Psoas muscle (tissue), 8 donors: ENCODE results near the gene SH2D3C. TPM values are rescaled to one million over a fixed set of nuclear protein-coding genes. Genes with fewer than 3 reads are reported as not detected.

ENCODE experiments used
- ATAC-seq, 4 donors: fragments of 200-7000 bp; cut with Tn5 transposase; one replicate each; pipeline ENCODE4 v1.9.1; 2020; ENCODE audit warnings: moderate library complexity in 3 of 4, mild to moderate bottlenecking in 2 of 4
- DNase-seq, 2 donors: peaks; one replicate each; pipeline ENCODE4 v3.0.0-alpha.2; 2020
- H3K27ac ChIP-seq: fragments of 200-600 bp; one replicate; pipeline ENCODE4 v1.8.0; 2022
- H3K27me3 ChIP-seq, 3 donors: fragments of 200-600 bp in 1 of 3; one replicate each; pipeline versions ENCODE4 v1.6.1 to v1.8.0; 2013 to 2022; ENCODE audit warnings: low read length in 2 of 3, mild to moderate bottlenecking in 2 of 3, moderate library complexity in 1 of 3; ENCODE audit not compliant: insufficient read depth in 3 of 3
- H3K36me3 ChIP-seq, 2 donors: fragments of 200-600 bp in 1 of 2; one replicate each; pipeline versions ENCODE4 v1.6.1 to v1.8.0; 2013 to 2022; ENCODE audit warnings: low read depth in 1 of 2, mild to moderate bottlenecking in 1 of 2, moderate library complexity in 1 of 2; ENCODE audit not compliant: insufficient read depth in 1 of 2
- H3K4me1 ChIP-seq: fragments of 200-600 bp; one replicate; pipeline ENCODE4 v1.8.0; 2022
- H3K4me3 ChIP-seq: fragments of 200-600 bp; one replicate; pipeline ENCODE4 v1.8.0; 2022; ENCODE audit warnings: mild to moderate bottlenecking
- H3K9me3 ChIP-seq: fragments of 200-600 bp; one replicate; pipeline ENCODE4 v1.8.0; 2022
- CTCF ChIP-seq: fragments of 200-600 bp; IDR thresholded peaks from one replicate; pipeline ENCODE4 v1.8.0; 2022; ENCODE audit warnings: antibody characterized with exemption
- WGBS, 3 donors: extraction: QIAGEN DNeasy Blood & Tissue Kit; methylation state at CpG; one replicate each; pipeline versions ENCODE4 v1.1.6 to v1.1.7; 2013; 5-methylcytosine and 5-hydroxymethylcytosine counted together
- intact Hi-C, 2 donors: fragments of 100-400 bp; cut with DNase I; formaldehyde crosslinking; loops; one replicate each; pipeline versions ENCODE4 v1.11.0 to v1.14.2; 2022
- polyA plus RNA-seq, 3 donors: library from polyadenylated mRNA; stranded (reverse); fragments of 200-250 nt; gene quantifications; one replicate each; pipeline ENCODE4 v1.2.3, GENCODE V29; 2013
- total RNA-seq, 4 donors: library from RNA; stranded (reverse); fragmentation: NEBNext Ultra II Directional in 2 of 4; extraction: Animal tissue kit (Norgen Biotek cat#: 25700) in 2 of 4; gene quantifications; one replicate each; pipeline versions ENCODE4 v1.2.1 to v1.2.4, GENCODE V29; 2021 to 2023
- donor health status: healthy with polysubstance abuse.
- donor health status: DM: no; HTN: no; CAD: no; lungs with moderate emphysema.
- donor health status: Bipolar disorder and iron deficiency.
- donor health status: healthy.
- donor health status: DM: yes; HTN: yes; CAD: no.
- donor health status: DM: no; HTN: no; CAD: no.
- donor health status: DM: no; HTN: no; CAD: no.
- donor health status: DM: yes; HTN: yes; CAD: no.

Gene SH2D3C
- total and polyA plus RNA-seq, 7 donors: 5.3 to 12.0 (median 10.0) TPM

- intact Hi-C loops: no loop called here
- no peak overlapping the region for H3K27ac ChIP-seq
- H3K9me3 ChIP-seq: no peaks in the 10 kb centered on the region
- WGBS, 3 donors: 81 to 84% (median 82%) methylated on average over 9 of the region's 9 CpGs
- H3K4me1 ChIP-seq: peaks cover 22% of the 10 kb centered on the region
- H3K36me3 ChIP-seq: peaks cover 7 to 67% of the 10 kb centered on the region in 2 donors
- H3K27me3 ChIP-seq: no peaks in the 10 kb centered on the region
- ATAC-seq: no peak
- H3K4me3 ChIP-seq: no peak overlapping the region
- DNase-seq: no peak
- no peak for TF ChIP-seq CTCF
Measured at GRCh38 chr9:127790094-127790855, 11.8 kb upstream of the SH2D3C start.

- Histone ChIP-seq H3K9me3 (no peaks in the 10 kb centered on the region), H3K36me3 (peaks cover 7 to 67% of the 10 kb centered on the region in 2 donors), H3K4me3 (no peak overlapping the region), H3K27me3 (no peaks in the 10 kb centered on the region), H3K4me1 (peaks cover 19% of the 10 kb centered on the region), H3K27ac (no peak overlapping the region)
- ATAC-seq: no peak
- no peak for DNase-seq
- WGBS, 3 donors: 84 to 85% (median 85%) methylated on average over 25 of the region's 25 CpGs
- no peak for TF ChIP-seq CTCF
- intact Hi-C loops: loop anchor here (5.0 to 10.0 kb wide), 4 partner anchors 83 to 136 kb away; partner anchors contain the start of genes AK1 (in 1 of the 2) and ST6GALNAC4 (in 1 of the 2)
Measured at GRCh38 chr9:127789179-127789578, 10.7 kb upstream of the SH2D3C start.

GRCh38 chr9:127788337-127789011, 10.0 kb upstream of the SH2D3C start:
- no peak overlapping the region for H3K4me3 ChIP-seq
- no peaks in the 10 kb centered on the region for H3K9me3 ChIP-seq
- WGBS, 3 donors: 82 to 86% (median 85%) methylated on average over 24 to 26 of the region's 26 CpGs
- H3K27ac ChIP-seq: no peak overlapping the region
- no peak for TF ChIP-seq CTCF
- DNase-seq: no peak
- intact Hi-C loops: loop anchor here (5.0 to 10.0 kb wide), 4 partner anchors 84 to 136 kb away; partner anchors contain the start of genes AK1 (in 1 of the 2) and ST6GALNAC4 (in 1 of the 2)
- peaks cover 7 to 67% of the 10 kb centered on the region in 2 donors for H3K36me3 ChIP-seq
- ATAC-seq: no peak
- peaks cover 20% of the 10 kb centered on the region for H3K4me1 ChIP-seq
- no peaks in the 10 kb centered on the region for H3K27me3 ChIP-seq

GRCh38 chr9:127786773-127787104, 8.3 kb upstream of the SH2D3C start:
- no peak for DNase-seq
- no peaks in the 10 kb centered on the region for H3K27me3 ChIP-seq
- peaks cover 7 to 52% of the 10 kb centered on the region in 2 donors for H3K36me3 ChIP-seq
- intact Hi-C loops: loop anchor here (2.0 to 10.0 kb wide), 5 partner anchors 14 to 138 kb away; partner anchors contain the start of genes AK1 (in 1 of the 2) and ST6GALNAC4 (in 1 of the 2)
- no peaks in the 10 kb centered on the region for H3K9me3 ChIP-seq
- H3K4me3 ChIP-seq: peak overlapping the region; percentile 96
- peak overlapping the region; percentile 93 for H3K27ac ChIP-seq
- peaks cover 22% of the 10 kb centered on the region for H3K4me1 ChIP-seq
- 1 to 4% (median 2%) methylated on average over 12 of the region's 12 CpGs for WGBS, 3 donors
- no peak for TF ChIP-seq CTCF
- ATAC-seq: no peak
